Nucleus accumbens (tissue), 56 donors: ENCODE measurements around the gene PDE6A.
A peak's percentile ranks its signal among the peaks of the same experiment; 100 is the strongest.

Source experiments
- DNase-seq, 56 donors: peaks; one replicate each; lab custom pipeline; 2025; lab: John Stamatoyannopoulos, UW

Gene PDE6A

DNA sequence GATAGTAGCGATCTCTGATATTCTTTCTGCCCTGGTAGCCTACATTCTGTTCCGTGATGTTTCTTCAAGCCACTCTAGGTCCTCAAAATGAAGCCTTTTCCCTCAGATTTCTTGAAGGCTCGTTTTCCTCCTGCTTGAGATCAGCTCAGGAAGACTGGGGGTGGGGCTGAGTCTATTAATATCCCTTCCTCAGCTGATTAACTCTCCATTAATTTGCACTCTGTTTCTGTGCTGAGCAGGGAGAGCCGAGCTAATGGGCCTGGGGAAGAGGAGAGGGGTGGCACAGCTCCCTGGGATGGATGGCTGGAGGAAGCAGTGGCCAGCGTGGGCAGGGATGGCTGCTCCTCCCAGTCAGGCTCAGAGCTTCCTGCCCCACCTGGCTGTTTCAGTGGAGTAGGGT lies 121.2 kb downstream of the PDE6A start:
- DNase-seq: peak in 1 of 56 donors; percentile 30

DNA sequence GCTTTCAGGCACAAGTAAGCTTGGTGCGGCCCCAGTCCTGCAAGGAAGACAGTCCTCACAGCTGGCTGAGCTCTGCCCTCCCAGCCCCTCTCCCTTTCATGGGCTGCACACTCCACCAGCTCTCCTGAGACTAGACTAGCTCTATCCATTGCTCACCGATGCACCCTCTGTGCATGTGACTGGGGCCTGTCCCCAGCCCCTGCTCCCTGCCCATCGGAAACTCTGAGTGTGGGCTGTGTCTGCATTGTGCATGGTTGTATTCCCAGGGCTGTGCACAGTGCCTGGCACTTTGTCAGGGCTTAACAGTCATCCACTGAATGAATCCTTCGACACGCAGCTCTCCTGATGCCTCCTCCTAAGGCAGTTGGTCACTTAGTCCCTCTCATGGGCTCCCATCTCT lies 122.3 kb downstream of the PDE6A start:
- DNase-seq: no peak

DNA sequence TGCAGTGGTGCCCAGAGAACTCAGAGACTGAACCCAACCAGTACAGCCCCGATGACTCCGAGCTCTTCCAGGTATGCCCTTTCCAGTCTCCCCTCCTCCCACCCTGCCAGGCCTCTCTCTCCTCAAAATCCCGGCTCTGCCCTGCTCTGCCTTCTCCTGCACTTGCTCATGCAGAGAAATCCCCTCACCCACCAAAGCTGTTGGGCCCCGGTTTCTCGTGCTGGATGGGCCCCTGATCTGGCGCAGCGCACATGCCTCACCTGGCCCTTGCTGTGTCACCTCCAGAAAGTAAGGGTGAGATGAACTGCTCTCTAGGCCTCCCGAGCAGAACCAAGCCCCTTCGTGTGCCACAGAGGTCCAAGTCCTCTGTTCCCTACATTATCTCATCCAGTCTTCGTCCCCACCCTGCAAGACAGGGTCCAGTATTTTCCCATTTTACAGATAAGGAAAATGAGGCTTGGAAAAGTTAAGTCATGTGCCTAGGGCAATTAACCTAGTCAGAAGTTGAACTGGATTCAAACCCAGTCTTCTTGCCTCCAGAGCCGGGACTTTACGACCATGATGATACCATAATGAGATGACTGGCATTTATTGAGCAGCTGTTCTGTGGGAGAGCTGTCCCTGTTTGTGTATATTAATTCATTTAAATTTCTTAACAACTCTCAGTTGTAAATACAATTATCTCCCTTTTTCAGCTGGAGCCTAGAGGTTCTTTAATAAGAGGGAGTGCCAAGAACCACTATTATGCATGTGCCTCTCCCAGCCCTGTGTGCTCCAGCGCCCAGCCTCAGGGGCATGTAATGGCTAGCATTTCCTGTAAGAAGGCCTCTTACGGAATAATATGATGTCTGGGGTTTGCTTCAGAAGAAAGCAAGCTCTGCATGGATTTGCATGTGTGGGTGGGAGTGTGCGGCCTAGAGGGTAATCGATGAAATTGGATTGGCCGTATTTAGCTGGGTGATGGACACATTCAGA lies 123.8 kb downstream of the PDE6A start:
- no peak for DNase-seq

DNA sequence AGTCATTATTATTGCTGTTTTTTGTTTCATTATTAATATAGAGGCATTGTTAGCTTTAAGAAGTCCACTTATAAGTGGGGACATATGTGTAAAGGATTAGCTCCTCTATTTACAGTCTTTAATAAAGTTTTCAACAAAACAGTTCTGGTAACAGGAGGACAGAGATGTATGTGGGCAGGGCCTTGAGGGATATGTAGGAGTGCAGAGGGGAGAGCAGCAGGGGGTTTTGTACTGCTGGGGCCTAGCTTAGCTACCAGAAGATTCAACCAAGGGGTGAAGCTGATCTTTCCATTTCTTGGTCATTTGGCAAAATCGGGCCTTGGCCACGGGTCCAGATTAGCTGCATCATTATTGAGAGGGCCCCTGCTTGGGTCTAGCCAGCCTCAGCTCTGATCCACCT lies 124.6 kb downstream of the PDE6A start:
- DNase-seq: no peak

DNA sequence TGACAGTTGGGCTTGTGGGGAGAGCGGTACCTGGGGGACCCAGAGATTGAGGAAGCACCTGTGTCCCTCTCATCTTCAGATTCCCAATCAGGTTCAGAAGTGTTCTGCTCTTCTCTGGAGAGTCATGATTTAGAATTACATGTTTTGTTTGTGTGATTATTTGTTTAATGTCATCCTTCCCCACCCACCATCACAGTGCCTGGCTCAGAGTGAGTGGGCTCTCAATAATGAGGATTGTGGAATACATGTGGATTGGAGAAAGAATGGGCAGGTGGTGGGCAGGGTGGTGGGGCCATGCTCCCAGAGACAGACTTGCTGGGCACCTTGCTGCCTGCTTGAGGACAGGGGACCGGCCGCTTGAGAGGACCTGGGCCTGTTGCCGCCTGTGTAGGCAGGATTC lies 126.5 kb downstream of the PDE6A start:
- no peak for DNase-seq

DNA sequence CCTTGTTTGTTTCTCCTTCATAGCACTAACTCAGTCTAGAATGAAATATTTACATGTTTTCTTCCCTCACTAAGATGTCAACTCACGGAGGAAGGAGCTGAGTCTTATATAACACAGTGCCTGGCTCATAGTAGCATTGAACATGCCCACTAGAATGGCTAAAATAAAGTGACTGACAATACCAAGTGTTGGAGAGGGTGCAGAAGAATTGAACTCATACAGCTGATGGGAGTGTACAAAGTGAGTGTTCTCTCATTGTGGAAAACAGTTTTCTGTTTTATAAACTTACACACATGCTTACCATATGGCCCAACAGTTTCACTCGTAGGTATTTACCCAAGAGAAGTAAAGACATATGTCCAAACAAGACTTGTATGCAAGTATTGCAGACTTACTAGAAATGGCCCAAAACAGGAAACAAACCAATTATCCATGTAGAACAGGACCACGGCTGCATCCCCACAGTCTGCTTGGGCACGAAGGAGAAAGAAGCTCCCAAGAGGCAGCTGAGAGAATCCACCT lies 127.0 kb downstream of the PDE6A start:
- no peak for DNase-seq

DNA sequence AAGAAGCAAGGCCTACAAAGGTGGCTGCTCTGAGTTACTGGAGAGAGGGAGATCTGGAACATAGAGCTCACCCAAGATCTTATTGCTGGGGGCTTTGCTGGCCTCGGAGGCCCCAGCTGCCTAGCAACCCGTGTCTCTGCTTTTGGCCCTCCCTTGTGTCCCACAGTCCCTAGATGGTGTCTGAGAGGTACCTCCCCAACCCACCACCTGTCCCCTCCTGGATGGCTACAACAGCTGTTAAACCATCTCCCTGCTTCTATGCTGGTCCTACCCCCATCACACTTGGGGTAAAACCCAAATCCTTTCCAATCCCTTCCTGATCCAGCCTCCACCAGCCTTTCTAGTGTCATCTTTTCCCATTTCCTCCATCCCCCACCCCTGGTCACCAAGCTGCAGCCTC lies 127.9 kb downstream of the PDE6A start:
- no peak for DNase-seq

DNA sequence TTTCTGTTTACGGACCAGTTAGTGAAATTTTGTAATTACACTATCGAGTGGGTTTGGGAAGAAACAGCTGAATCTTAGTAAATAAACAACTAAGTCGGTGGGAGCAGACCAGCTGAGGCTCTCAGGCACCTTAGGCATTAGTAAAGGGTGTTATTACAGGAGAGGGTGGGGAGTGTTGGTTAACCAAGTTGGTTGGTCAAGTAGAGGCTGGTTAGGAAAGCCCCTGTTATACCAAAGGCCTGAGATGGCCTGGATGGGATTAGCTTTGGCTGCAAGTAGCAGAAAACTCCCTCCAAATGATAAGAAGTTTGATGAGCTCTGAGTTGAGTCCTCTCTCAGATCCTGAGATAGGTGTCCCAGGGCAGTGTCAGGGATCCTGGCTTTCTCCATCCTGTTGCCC lies 133.1 kb downstream of the PDE6A start:
- no peak for DNase-seq

DNA sequence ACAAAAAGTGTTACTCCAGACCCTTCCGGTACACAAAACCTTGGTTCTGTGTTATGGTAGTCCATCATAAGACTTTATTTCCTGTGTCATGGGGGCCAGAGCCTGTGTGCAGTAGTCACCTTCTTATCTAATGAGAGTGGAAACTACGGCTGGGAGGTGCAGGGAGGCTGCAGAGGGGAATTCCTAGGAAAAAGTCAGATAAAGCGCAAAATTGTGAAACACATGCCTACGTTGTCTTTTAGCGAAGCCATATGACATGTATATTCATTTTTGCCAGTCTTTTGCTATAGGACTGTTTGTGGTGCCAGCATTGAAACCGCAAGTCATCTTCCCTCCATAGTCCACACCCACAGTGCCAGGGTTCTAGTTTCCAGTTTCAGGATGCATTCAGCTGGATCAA lies 133.7 kb downstream of the PDE6A start:
- DNase-seq: no peak

DNA sequence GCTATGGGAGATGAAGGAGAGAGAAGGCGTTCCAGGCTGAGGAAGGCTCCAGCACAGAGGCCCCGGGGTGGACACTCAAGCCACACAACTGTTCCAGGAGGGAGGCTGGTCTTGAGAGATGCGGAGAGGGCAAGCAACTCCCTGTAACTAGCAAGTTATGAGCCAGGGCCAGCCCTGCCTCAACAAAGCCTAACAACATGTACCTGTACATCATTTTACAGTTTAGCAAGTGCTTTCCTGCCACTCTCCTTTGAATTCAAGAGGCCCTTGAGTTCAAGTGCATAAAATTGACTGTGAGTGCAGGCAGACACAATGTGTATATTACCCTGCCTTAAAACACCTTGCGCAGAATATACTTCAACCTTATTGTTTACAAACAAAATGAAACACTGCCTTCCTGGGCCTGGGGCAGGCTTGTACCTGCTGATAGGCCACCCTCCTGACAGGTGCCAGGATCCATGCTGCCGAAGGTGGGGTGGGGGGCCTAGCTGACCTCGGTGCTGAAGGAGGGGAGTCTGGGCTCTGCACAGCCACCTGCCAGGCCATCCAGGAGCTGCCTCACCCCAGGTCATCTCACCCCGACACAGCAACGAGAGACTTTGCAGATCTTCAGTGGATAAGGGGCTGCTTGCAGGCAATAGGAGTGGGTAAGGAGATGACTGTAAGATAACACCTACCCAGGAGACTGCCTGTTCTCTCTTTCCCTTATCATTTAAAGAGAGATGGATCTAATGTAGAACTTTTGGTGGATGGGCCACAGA lies 134.5 kb downstream of the PDE6A start:
- no peak for DNase-seq

DNA sequence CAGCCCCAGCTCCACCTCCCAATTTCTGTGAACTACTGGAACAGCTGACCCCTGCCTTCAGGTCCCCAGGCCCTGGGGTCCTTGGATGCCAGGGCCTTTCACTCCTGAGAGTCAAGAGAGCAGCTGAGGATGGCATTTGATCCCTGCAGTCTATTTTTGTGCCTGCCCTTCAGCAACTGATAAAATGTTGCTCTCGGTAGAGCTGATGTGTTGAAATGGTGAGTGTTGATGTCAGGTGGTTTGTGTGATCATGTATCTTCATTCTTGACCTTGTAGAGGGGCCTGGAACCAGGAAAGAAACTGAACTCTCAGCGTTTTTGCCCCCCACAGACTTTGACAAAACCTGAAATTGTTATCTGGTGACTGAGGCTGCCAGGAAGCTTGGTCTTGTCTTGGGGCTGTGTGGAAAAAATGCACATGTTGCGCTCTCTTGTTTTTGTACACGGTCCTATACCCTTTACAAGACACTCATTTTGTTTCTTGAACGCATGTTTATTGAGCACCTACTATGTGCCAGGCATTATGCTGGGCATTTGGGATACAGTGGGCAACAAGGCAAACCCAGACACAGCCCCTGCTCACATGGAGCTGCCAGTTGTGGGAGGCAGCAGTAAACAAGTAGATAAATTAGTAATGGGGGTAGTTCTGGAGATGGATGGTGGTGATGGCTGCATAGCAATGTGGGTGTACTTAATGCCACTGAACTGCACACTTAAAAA lies 136.2 kb downstream of the PDE6A start:
- DNase-seq: no peak
